Effector memory CD4-positive, alpha-beta T cell (primary cell): ENCODE measurements around the gene GAPDHS.

Experiments
- DNase-seq, 3 donors: peaks; one replicate each; pipeline ENCODE4 v3.0.0-alpha.2; 2020
- H3K27ac ChIP-seq: 2 replicates; pipeline ENCODE4 v1.7.0; 2013; ENCODE audit warnings: mild to moderate bottlenecking, low read length, moderate library complexity; ENCODE audit not compliant: insufficient read depth, poor library complexity, severe bottlenecking
- H3K27me3 ChIP-seq: replicated peaks from 2 replicates; pipeline ENCODE4 v1.7.0; 2013; ENCODE audit warnings: mild to moderate bottlenecking, low read length; ENCODE audit not compliant: insufficient read depth, control insufficient read depth, poor library complexity, severe bottlenecking
- H3K36me3 ChIP-seq: 2 replicates; pipeline ENCODE4 v1.7.0; 2013; ENCODE audit warnings: mild to moderate bottlenecking, low read length, moderate library complexity; ENCODE audit not compliant: control insufficient read depth, insufficient read depth
- H3K4me1 ChIP-seq: 2 replicates; pipeline ENCODE4 v1.7.0; 2013; ENCODE audit warnings: low read length, mild to moderate bottlenecking; ENCODE audit not compliant: control insufficient read depth, insufficient read depth, poor library complexity, severe bottlenecking
- H3K4me3 ChIP-seq: 2 replicates; pipeline ENCODE4 v1.7.0; 2013; ENCODE audit warnings: low read length, low read depth, mild to moderate bottlenecking; ENCODE audit not compliant: insufficient read depth, poor library complexity, severe bottlenecking
- H3K9me3 ChIP-seq: 2 replicates; pipeline ENCODE4 v1.7.0; 2013; ENCODE audit warnings: mild to moderate bottlenecking, low read length, moderate library complexity; ENCODE audit not compliant: control insufficient read depth

Gene GAPDHS

GRCh38 chr19:35562776-35563175, 29.5 kb downstream of the GAPDHS start:
- no peaks in the 10 kb centered on the region for H3K9me3 ChIP-seq
- H3K4me3 ChIP-seq = no peak overlapping the region
- no peak for DNase-seq
- H3K4me1 ChIP-seq = peaks cover 8% of the 10 kb centered on the region
- H3K27ac ChIP-seq = no peak overlapping the region
- peaks cover 10% of the 10 kb centered on the region for H3K27me3 ChIP-seq
- H3K36me3 ChIP-seq = no peaks in the 10 kb centered on the region

GRCh38 chr19:35563207-35563829, 30.1 kb downstream of the GAPDHS start, which contains the start of gene ATP4A:
Gene ATP4A (minus strand): TSS chr19:35563658. CDS start chr19:35563629, 29 bp downstream.
- peaks cover 10% of the 10 kb centered on the region for H3K27me3 ChIP-seq
- no peaks in the 10 kb centered on the region for H3K36me3 ChIP-seq
- no peak within 1 kb of the TSS for H3K27ac ChIP-seq
- peaks cover 2% of the 10 kb centered on the region for H3K4me1 ChIP-seq
- H3K9me3 ChIP-seq = no peaks in the 10 kb centered on the region
- no peak within 1 kb of the TSS for H3K4me3 ChIP-seq
- DNase-seq = no peak

- no peaks in the 10 kb centered on the region for H3K4me1 ChIP-seq
- H3K9me3 ChIP-seq = no peaks in the 10 kb centered on the region
- H3K36me3 ChIP-seq = no peaks in the 10 kb centered on the region
- no peak for DNase-seq
- H3K27me3 ChIP-seq = peaks cover 4% of the 10 kb centered on the region
- no peak overlapping the region for H3K27ac ChIP-seq
- H3K4me3 ChIP-seq = no peak overlapping the region
Measured at GRCh38 chr19:35565016-35565856, 32.0 kb downstream of the GAPDHS start.

- no peak for DNase-seq
- no peak overlapping the region for H3K27ac ChIP-seq
- no peaks in the 10 kb centered on the region for H3K9me3 ChIP-seq
- H3K4me1 ChIP-seq = no peaks in the 10 kb centered on the region
- H3K36me3 ChIP-seq = no peaks in the 10 kb centered on the region
- peaks cover 4% of the 10 kb centered on the region for H3K27me3 ChIP-seq
- H3K4me3 ChIP-seq = no peak overlapping the region
Measured at GRCh38 chr19:35566738-35567137, 33.5 kb downstream of the GAPDHS start.

GRCh38 chr19:35569281-35569781, 36.1 kb downstream of the GAPDHS start:
- no peak for DNase-seq

GRCh38 chr19:35571406-35571965, 38.2 kb downstream of the GAPDHS start:
- H3K4me1 ChIP-seq = no peaks in the 10 kb centered on the region
- H3K4me3 ChIP-seq = no peak overlapping the region
- H3K36me3 ChIP-seq = no peaks in the 10 kb centered on the region
- no peaks in the 10 kb centered on the region for H3K9me3 ChIP-seq
- no peak for DNase-seq
- H3K27ac ChIP-seq = no peak overlapping the region
- H3K27me3 ChIP-seq = peaks cover 4% of the 10 kb centered on the region

More at GRCh38 chr19:35569281-35569781, 36.1 kb downstream of the GAPDHS start:
- Histone ChIP-seq H3K36me3 (no peaks in the 10 kb centered on the region), H3K27me3 (peaks cover 4% of the 10 kb centered on the region), H3K4me1 (no peaks in the 10 kb centered on the region), H3K27ac (no peak overlapping the region), H3K9me3 (no peaks in the 10 kb centered on the region), H3K4me3 (no peak overlapping the region)

GRCh38 chr19:35577918-35578317, 44.7 kb downstream of the GAPDHS start:
- no peak for DNase-seq

GRCh38 chr19:35578707-35579106, 45.5 kb downstream of the GAPDHS start:
- no peaks in the 10 kb centered on the region for H3K27me3 ChIP-seq
- no peak overlapping the region for H3K4me3 ChIP-seq
- no peak overlapping the region for H3K27ac ChIP-seq
- no peaks in the 10 kb centered on the region for H3K4me1 ChIP-seq
- no peaks in the 10 kb centered on the region for H3K9me3 ChIP-seq
- DNase-seq = no peak
- no peaks in the 10 kb centered on the region for H3K36me3 ChIP-seq

More at GRCh38 chr19:35577918-35578317, 44.7 kb downstream of the GAPDHS start:
- Histone ChIP-seq H3K36me3 (no peaks in the 10 kb centered on the region), H3K27ac (no peak overlapping the region), H3K27me3 (no peaks in the 10 kb centered on the region), H3K4me3 (no peak overlapping the region), H3K9me3 (no peaks in the 10 kb centered on the region), H3K4me1 (no peaks in the 10 kb centered on the region)

- DNase-seq = no peak
- Histone ChIP-seq H3K27ac (no peak overlapping the region), H3K9me3 (no peaks in the 10 kb centered on the region), H3K36me3 (no peaks in the 10 kb centered on the region), H3K27me3 (no peaks in the 10 kb centered on the region), H3K4me3 (no peak overlapping the region), H3K4me1 (no peaks in the 10 kb centered on the region)
Measured at GRCh38 chr19:35582760-35583159, 49.5 kb downstream of the GAPDHS start.

- H3K4me1 ChIP-seq = no peaks in the 10 kb centered on the region
- DNase-seq = no peak
- H3K4me3 ChIP-seq = no peak within 1 kb of the TSS
- H3K27me3 ChIP-seq = no peaks in the 10 kb centered on the region
- H3K36me3 ChIP-seq = no peaks in the 10 kb centered on the region
- no peaks in the 10 kb centered on the region for H3K9me3 ChIP-seq
- no peak within 1 kb of the TSS for H3K27ac ChIP-seq
Measured at GRCh38 chr19:35585848-35586247, 52.6 kb downstream of the GAPDHS start, which contains the start of gene PMIS2. Gene PMIS2 (plus strand): TSS chr19:35586173. CDS start chr19:35586260, 87 bp downstream.
